SU-DHL-6 (cell line): ENCODE data around the gene SPINT4.

Source experiments
- H2AFZ ChIP-seq: fragments of 200-600 bp; sonication (generic); 2 replicates; pipeline ENCODE4 v1.6.1; 2014; ENCODE audit warnings: low read depth, mild to moderate bottlenecking, moderate library complexity, mixed read lengths, antibody characterized with exemption, low read length; ENCODE audit not compliant: severe bottlenecking
- H3F3A ChIP-seq: fragments of 200-600 bp; shearing (Covaris generic); 2 replicates; pipeline ENCODE4 v1.6.0; 2016; ENCODE audit warnings: antibody characterized with exemption, mild to moderate bottlenecking; ENCODE audit not compliant: insufficient read depth
- H3K27ac ChIP-seq: fragments of 200-600 bp; sonication (generic); 2 replicates; pipeline ENCODE4 v1.5.1; 2016; ENCODE audit warnings: low read depth, mild to moderate bottlenecking, low read length, moderate library complexity, mixed read lengths
- H3K27me3 ChIP-seq: fragments of 200-600 bp; sonication (generic), shearing (Covaris generic); 2 replicates; pipeline ENCODE4 v1.6.0; 2014; ENCODE audit warnings: mild to moderate bottlenecking, low read length
- H3K36me3 ChIP-seq: fragments of 200-600 bp; sonication (generic); 2 replicates; pipeline ENCODE4 v1.6.1; 2014; ENCODE audit warnings: mild to moderate bottlenecking, low read length, mixed read lengths
- H3K4me2 ChIP-seq: fragments of 300-600, 200-600 bp; shearing (Covaris generic), sonication (generic); 2 replicates; pipeline ENCODE4 v1.6.0; 2014; ENCODE audit warnings: low read length, low read depth, mild to moderate bottlenecking; ENCODE audit not compliant: poor library complexity, severe bottlenecking
- H3K4me3 ChIP-seq: fragments of 200-600 bp; sonication (generic); 2 replicates; pipeline ENCODE4 v1.5.1; 2014; ENCODE audit warnings: antibody characterized with exemption, low read length, mild to moderate bottlenecking, mixed read lengths; ENCODE audit not compliant: insufficient read depth, poor library complexity, severe bottlenecking
- H3K79me2 ChIP-seq: fragments of 200-600 bp; sonication (generic); 2 replicates; pipeline ENCODE4 v1.6.1; 2014; ENCODE audit warnings: mild to moderate bottlenecking, low read length, moderate library complexity; ENCODE audit not compliant: insufficient read depth
- H3K9ac ChIP-seq: fragments of 200-600 bp; sonication (generic); 2 replicates; pipeline ENCODE4 v1.7.0; 2014; ENCODE audit warnings: mild to moderate bottlenecking, low read length
- H3K9me2 ChIP-seq: fragments of 200-600 bp; sonication (generic); replicated peaks from 2 replicates; pipeline ENCODE4 v1.6.1; 2014; ENCODE audit warnings: low read length; ENCODE audit not compliant: insufficient read depth
- H3K9me3 ChIP-seq: fragments of 200-600 bp; sonication (generic); 2 replicates; pipeline ENCODE4 v1.6.1; 2014; ENCODE audit warnings: low read length, mixed read lengths; ENCODE audit not compliant: insufficient read depth
- H4K20me1 ChIP-seq: fragments of 200-600 bp; sonication (generic); 2 replicates; pipeline ENCODE4 v1.6.1; 2014; ENCODE audit warnings: low read depth, mild to moderate bottlenecking, antibody characterized with exemption, low read length, moderate library complexity, mixed read lengths
- CTCF ChIP-seq: fragments of 200-600 bp; sonication (generic); IDR thresholded peaks from one replicate; pipeline ENCODE4 v1.5.1; 2017; ENCODE audit warnings: antibody characterized with exemption, mild to moderate bottlenecking, low read length, moderate library complexity; ENCODE audit not compliant: insufficient read depth, poor library complexity, severe bottlenecking
- EZH2phosphoT487 ChIP-seq: fragments of 200-600 bp; sonication (generic), shearing (Covaris generic); conservative IDR thresholded peaks from 2 replicates; pipeline ENCODE4 v1.6.1; 2018; ENCODE audit warnings: mild to moderate bottlenecking, antibody characterized with exemption, low read length, moderate library complexity, mixed read lengths

SPINT4 gene

GRCh38 chr20:45695496-45695895, 26.7 kb upstream of the SPINT4 start:
- no peaks in the 10 kb centered on the region for H3F3A ChIP-seq
- TF ChIP-seq EZH2phosphoT487 (no peak), CTCF (no peak)
- no peaks in the 10 kb centered on the region for H3K27me3 ChIP-seq
- H3K9me3 ChIP-seq = no peaks in the 10 kb centered on the region
- no peaks in the 10 kb centered on the region for H4K20me1 ChIP-seq
- H3K27ac ChIP-seq = no peak overlapping the region
- H3K79me2 ChIP-seq = no peaks in the 10 kb centered on the region
- no peak overlapping the region for H3K4me2 ChIP-seq
- H3K9ac ChIP-seq = no peak overlapping the region
- H2AFZ ChIP-seq = no peak overlapping the region
- H3K9me2 ChIP-seq = no peaks in the 10 kb centered on the region
- H3K4me3 ChIP-seq = no peak overlapping the region
- H3K36me3 ChIP-seq = no peaks in the 10 kb centered on the region

- no peak overlapping the region for H3K4me2 ChIP-seq
These were observed 21.0 kb upstream of the SPINT4 start for GRCh38 chr20:45701104-45701503.

GRCh38 chr20:45701873-45702272, 20.3 kb upstream of the SPINT4 start, which contains the start of gene WFDC13:
Gene WFDC13 (plus strand): TSS chr20:45702038. CDS start chr20:45702124, 86 bp downstream.
- Histone ChIP-seq H2AFZ (no peak within 1 kb of the TSS), H3K4me2 (no peak within 1 kb of the TSS), H4K20me1 (no peaks in the 10 kb centered on the region), H3K9me3 (no peaks in the 10 kb centered on the region), H3K79me2 (no peaks in the 10 kb centered on the region), H3K27ac (no peak within 1 kb of the TSS), H3K4me3 (no peak within 1 kb of the TSS), H3K27me3 (no peaks in the 10 kb centered on the region), H3K9me2 (no peaks in the 10 kb centered on the region), H3F3A (no peaks in the 10 kb centered on the region), H3K9ac (no peak within 1 kb of the TSS), H3K36me3 (no peaks in the 10 kb centered on the region)
- no peak for TF ChIP-seq EZH2phosphoT487
- TF ChIP-seq CTCF = no peak

More at GRCh38 chr20:45701104-45701503, 21.0 kb upstream of the SPINT4 start:
- no peaks in the 10 kb centered on the region for H3K9me2 ChIP-seq
- no peak overlapping the region for H3K4me3 ChIP-seq
- H3F3A ChIP-seq = no peaks in the 10 kb centered on the region
- TF ChIP-seq CTCF (no peak), EZH2phosphoT487 (no peak)
- no peak overlapping the region for H3K9ac ChIP-seq
- H2AFZ ChIP-seq = no peak overlapping the region
- H3K27me3 ChIP-seq = no peaks in the 10 kb centered on the region
- no peaks in the 10 kb centered on the region for H3K79me2 ChIP-seq
- no peaks in the 10 kb centered on the region for H3K36me3 ChIP-seq
- no peak overlapping the region for H3K27ac ChIP-seq
- H4K20me1 ChIP-seq = no peaks in the 10 kb centered on the region
- no peaks in the 10 kb centered on the region for H3K9me3 ChIP-seq
